ENCODE measurements around the gene CTNNA2. TPM values are rescaled to one million over a fixed set of nuclear protein-coding genes. Genes with fewer than 3 reads are reported as not detected.

CTNNA2 gene
- total RNA-seq, 5 donors from 2014 or later (not counting 1 experiment from before 2014, with no cell fraction given): not detected

DNA sequence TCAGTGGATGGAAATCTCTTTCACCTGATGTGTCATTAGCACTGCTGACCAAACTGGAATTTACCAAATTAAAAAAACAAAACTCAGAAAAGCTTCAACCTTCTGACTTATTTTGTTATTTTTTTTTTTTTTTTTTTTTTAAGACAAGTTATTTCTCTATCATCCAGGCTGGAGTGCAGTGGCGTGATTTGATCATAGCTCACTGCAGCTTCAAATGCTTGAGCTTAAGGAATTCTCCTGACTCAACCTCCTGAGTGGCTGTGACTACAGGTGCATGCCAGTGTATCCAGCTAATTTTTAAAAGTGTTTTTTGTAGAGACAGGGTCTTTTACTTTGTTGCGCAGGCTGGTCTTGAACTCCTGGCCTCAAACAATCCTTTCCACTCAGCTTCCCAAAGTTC lies 636.1 kb downstream of the CTNNA2 start:
- Mint-ChIP-seq H3K27me3 (no peaks in the 10 kb centered on the region), H3K4me3 (no peak overlapping the region), H3K9me3 (peaks cover 0 to 5% (median 5%) of the 10 kb centered on the region in 3 donors), H3K36me3 (no peaks in the 10 kb centered on the region), H3K4me1 (no peaks in the 10 kb centered on the region), H3K27ac (no peak overlapping the region)
- Histone ChIP-seq H3K36me3 (ENCODE audit: control insufficient read depth in 2 of 2, extremely low read depth in 1 of 2, insufficient read depth in 1 of 2, low read length in 1 of 2) (no peaks in the 10 kb centered on the region), H3K27me3 (replicated peaks in 1 of 2; ENCODE audit: control insufficient read depth in 2 of 2, extremely low read depth in 1 of 2, insufficient read depth in 2 of 2, low read length in 1 of 2) (no peaks in the 10 kb centered on the region), H3K27ac (ENCODE audit: low read length) (no peak overlapping the region), H3K4me1 (ENCODE audit: control insufficient read depth in 1 of 2, extremely low read depth in 1 of 2, insufficient read depth in 2 of 2, low read length in 2 of 2) (no peaks in the 10 kb centered on the region), H3K4me3 (ENCODE audit: control insufficient read depth in 1 of 2, extremely low read depth in 1 of 2, low read length in 1 of 2) (no peak overlapping the region), H3K9me3 (no peaks in the 10 kb centered on the region)
- DNase-seq: no peak
- WGBS (ENCODE audit: insufficient coverage): no CpG with 5 or more reads among the region's 2 CpGs
- no peak for ATAC-seq (replicated peaks in 1 of 4)
- POLR2A ChIA-PET: no interaction called here
- CTCF ChIA-PET: no interaction called here

DNA sequence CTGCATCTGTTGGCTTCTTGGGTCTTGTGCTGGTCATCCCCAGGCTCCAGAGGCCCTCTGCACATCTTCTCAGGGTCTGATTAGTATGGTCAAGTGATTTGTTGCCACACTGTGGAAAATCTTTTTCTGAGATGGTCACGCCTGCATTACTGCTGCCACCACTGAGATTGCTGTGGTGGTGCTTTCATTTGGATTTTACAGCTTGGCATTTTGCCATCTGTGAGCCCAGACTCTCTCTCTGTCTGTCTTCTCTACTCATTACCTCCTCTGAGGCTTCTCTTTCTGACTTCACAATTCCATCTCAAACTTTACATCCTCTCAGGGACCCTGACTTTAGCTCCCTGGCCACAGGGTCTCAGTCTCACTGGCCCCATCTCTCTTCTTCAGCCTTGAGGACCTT lies 637.1 kb downstream of the CTNNA2 start:
- no peak overlapping the region for H3K4me3 Mint-ChIP-seq
- no peaks in the 10 kb centered on the region for H3K27me3 Mint-ChIP-seq
- POLR2A ChIA-PET: no interaction called here
- H3K36me3 ChIP-seq (ENCODE audit: control insufficient read depth in 2 of 2, extremely low read depth in 1 of 2, insufficient read depth in 1 of 2, low read length in 1 of 2): no peaks in the 10 kb centered on the region
- no peaks in the 10 kb centered on the region for H3K36me3 Mint-ChIP-seq
- no CpG with 5 or more reads among the region's 1 CpG for WGBS (ENCODE audit: insufficient coverage)
- no peaks in the 10 kb centered on the region for H3K9me3 ChIP-seq
- DNase-seq (no peak), ATAC-seq (replicated peaks in 1 of 4) (no peak)
- no peaks in the 10 kb centered on the region for H3K4me1 ChIP-seq (ENCODE audit: control insufficient read depth in 1 of 2, extremely low read depth in 1 of 2, insufficient read depth in 2 of 2, low read length in 2 of 2)
- CTCF ChIA-PET: no interaction called here
- no peak overlapping the region for H3K27ac ChIP-seq (ENCODE audit: low read length)
- H3K27me3 ChIP-seq (replicated peaks in 1 of 2; ENCODE audit: control insufficient read depth in 2 of 2, extremely low read depth in 1 of 2, insufficient read depth in 2 of 2, low read length in 1 of 2): no peaks in the 10 kb centered on the region
- H3K27ac Mint-ChIP-seq: no peak overlapping the region
- no peaks in the 10 kb centered on the region for H3K4me1 Mint-ChIP-seq
- H3K9me3 Mint-ChIP-seq: peaks cover 0 to 5% (median 5%) of the 10 kb centered on the region in 3 donors
- no peak overlapping the region for H3K4me3 ChIP-seq (ENCODE audit: control insufficient read depth in 1 of 2, extremely low read depth in 1 of 2, low read length in 1 of 2)

DNA sequence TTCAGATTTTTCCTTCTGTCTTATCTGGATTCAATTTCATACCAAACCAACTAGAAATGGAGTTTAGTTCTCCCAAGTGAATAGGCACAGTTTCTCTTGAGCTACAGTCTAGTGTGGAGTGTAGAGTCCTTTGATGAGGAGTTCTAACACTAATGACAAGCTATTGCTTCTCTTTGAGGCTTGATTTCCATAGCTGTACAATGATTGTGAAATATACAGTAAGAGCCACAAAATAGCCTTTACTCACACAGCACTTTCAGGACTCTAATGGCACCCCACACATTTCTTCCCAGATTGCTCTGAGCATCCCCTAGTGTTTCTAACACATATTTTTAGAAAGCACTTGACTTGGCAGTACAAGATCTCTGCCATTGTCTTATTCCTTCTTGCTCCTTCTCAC lies 638.4 kb downstream of the CTNNA2 start:
- ChIA-PET CTCF (no interaction called here), POLR2A (no interaction called here)
- Mint-ChIP-seq H3K36me3 (no peaks in the 10 kb centered on the region), H3K4me3 (no peak overlapping the region), H3K27me3 (no peaks in the 10 kb centered on the region), H3K9me3 (peaks cover 2 to 8% (median 4%) of the 10 kb centered on the region in 3 donors), H3K27ac (no peak overlapping the region), H3K4me1 (no peaks in the 10 kb centered on the region)
- Histone ChIP-seq H3K27me3 (replicated peaks in 1 of 2; ENCODE audit: control insufficient read depth in 2 of 2, extremely low read depth in 1 of 2, insufficient read depth in 2 of 2, low read length in 1 of 2) (no peaks in the 10 kb centered on the region), H3K4me3 (ENCODE audit: control insufficient read depth in 1 of 2, extremely low read depth in 1 of 2, low read length in 1 of 2) (no peak overlapping the region), H3K4me1 (ENCODE audit: control insufficient read depth in 1 of 2, extremely low read depth in 1 of 2, insufficient read depth in 2 of 2, low read length in 2 of 2) (no peaks in the 10 kb centered on the region), H3K9me3 (no peaks in the 10 kb centered on the region), H3K36me3 (ENCODE audit: control insufficient read depth in 2 of 2, extremely low read depth in 1 of 2, insufficient read depth in 1 of 2, low read length in 1 of 2) (no peaks in the 10 kb centered on the region), H3K27ac (ENCODE audit: low read length) (no peak overlapping the region)
- ATAC-seq (replicated peaks in 1 of 4) (no peak), DNase-seq (no peak)

DNA sequence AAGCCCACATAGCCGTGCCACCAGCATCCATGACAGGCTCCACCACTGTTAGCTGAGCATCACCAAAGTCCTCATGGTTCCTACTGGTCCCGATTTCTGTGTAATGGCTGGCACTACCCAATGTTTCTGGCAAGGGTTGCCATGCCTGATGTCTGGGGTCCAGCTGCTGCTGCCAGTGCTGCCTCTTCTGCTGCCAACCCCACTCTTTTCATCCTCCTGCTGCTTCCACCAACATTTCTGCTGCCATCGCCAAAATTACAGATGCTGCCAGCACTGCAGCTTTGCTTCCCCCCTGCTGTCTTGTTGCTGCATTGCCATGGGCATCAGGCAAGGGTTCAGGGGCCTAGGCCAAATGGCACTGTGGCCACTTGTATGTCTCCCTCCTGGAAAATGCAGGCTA lies 638.8 kb downstream of the CTNNA2 start:
- POLR2A ChIA-PET: no interaction called here
- Mint-ChIP-seq H3K27me3 (no peaks in the 10 kb centered on the region), H3K9me3 (peaks cover 0 to 8% (median 4%) of the 10 kb centered on the region in 3 donors), H3K27ac (no peak overlapping the region), H3K36me3 (no peaks in the 10 kb centered on the region), H3K4me1 (no peaks in the 10 kb centered on the region), H3K4me3 (no peak overlapping the region)
- Histone ChIP-seq H3K4me3 (ENCODE audit: control insufficient read depth in 1 of 2, extremely low read depth in 1 of 2, low read length in 1 of 2) (no peak overlapping the region), H3K9me3 (no peaks in the 10 kb centered on the region), H3K27ac (ENCODE audit: low read length) (no peak overlapping the region), H3K4me1 (ENCODE audit: control insufficient read depth in 1 of 2, extremely low read depth in 1 of 2, insufficient read depth in 2 of 2, low read length in 2 of 2) (no peaks in the 10 kb centered on the region), H3K36me3 (ENCODE audit: control insufficient read depth in 2 of 2, extremely low read depth in 1 of 2, insufficient read depth in 1 of 2, low read length in 1 of 2) (no peaks in the 10 kb centered on the region), H3K27me3 (replicated peaks in 1 of 2; ENCODE audit: control insufficient read depth in 2 of 2, extremely low read depth in 1 of 2, insufficient read depth in 2 of 2, low read length in 1 of 2) (no peaks in the 10 kb centered on the region)
- DNase-seq (no peak), ATAC-seq (replicated peaks in 1 of 4) (no peak)
- 89% methylated on average over 3 of the region's 3 CpGs for WGBS (ENCODE audit: insufficient coverage)
- CTCF ChIA-PET: no interaction called here

DNA sequence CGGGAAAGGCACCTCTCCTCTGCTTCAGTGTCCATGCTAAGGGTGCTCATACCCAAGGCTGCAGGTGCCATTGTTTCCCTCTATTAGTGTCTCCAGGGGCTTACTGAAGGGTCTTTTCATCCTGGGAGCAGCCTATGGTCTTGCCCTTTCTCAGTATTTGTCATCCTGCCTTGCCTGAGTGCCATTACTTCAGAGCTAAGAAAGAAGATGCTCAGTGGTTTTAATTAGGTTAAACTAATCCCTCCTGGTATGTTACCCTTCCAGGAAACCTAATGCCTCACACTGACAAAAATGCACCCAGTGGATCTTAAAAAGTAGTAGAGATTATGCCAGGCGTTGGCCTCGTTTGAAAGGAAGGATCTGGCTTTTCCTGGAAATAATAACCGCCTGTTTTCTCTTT lies 640.3 kb downstream of the CTNNA2 start:
- Histone ChIP-seq H3K4me3 (ENCODE audit: control insufficient read depth in 1 of 2, extremely low read depth in 1 of 2, low read length in 1 of 2) (no peak overlapping the region), H3K4me1 (ENCODE audit: control insufficient read depth in 1 of 2, extremely low read depth in 1 of 2, insufficient read depth in 2 of 2, low read length in 2 of 2) (no peaks in the 10 kb centered on the region), H3K27ac (ENCODE audit: low read length) (no peak overlapping the region), H3K27me3 (replicated peaks in 1 of 2; ENCODE audit: control insufficient read depth in 2 of 2, extremely low read depth in 1 of 2, insufficient read depth in 2 of 2, low read length in 1 of 2) (no peaks in the 10 kb centered on the region), H3K9me3 (no peaks in the 10 kb centered on the region), H3K36me3 (ENCODE audit: control insufficient read depth in 2 of 2, extremely low read depth in 1 of 2, insufficient read depth in 1 of 2, low read length in 1 of 2) (no peaks in the 10 kb centered on the region)
- Mint-ChIP-seq H3K36me3 (no peaks in the 10 kb centered on the region), H3K27me3 (no peaks in the 10 kb centered on the region), H3K4me3 (no peak overlapping the region), H3K9me3 (peaks cover 2 to 11% (median 8%) of the 10 kb centered on the region in 3 donors), H3K27ac (no peak overlapping the region), H3K4me1 (no peaks in the 10 kb centered on the region)
- no peak for DNase-seq
- ChIA-PET POLR2A (no interaction called here), CTCF (interaction anchor here in 1 of 2 donors (0.5 kb wide), 1 partner anchor 737 kb away, joined by 4 read pairs; no protein-coding TSS in a partner anchor)
- WGBS (ENCODE audit: insufficient coverage): 86% methylated on average over 1 of the region's 4 CpGs
- ATAC-seq (replicated peaks in 1 of 4): no peak

DNA sequence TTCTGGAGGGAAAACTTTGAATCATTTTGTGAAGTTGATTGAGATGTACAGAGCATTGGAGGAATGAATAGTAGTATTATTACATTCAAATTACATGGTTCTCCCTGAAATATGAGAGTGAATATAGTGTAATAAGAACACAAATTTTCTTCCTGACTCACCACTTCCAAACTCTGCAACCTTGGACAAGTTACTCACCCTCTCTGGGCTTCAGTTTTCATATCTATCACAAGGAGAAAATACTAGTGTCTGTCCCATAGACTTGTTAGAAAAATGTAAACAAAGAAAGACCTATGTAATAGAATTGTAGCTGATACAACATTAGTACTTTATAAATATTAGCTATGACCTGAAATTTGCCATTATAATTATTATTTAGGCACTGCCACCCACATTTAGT lies 640.9 kb downstream of the CTNNA2 start:
- ATAC-seq (replicated peaks in 1 of 4): no peak
- H3K4me1 Mint-ChIP-seq: no peaks in the 10 kb centered on the region
- H3K36me3 Mint-ChIP-seq: no peaks in the 10 kb centered on the region
- H3K27me3 Mint-ChIP-seq: no peaks in the 10 kb centered on the region
- Histone ChIP-seq H3K27ac (ENCODE audit: low read length) (no peak overlapping the region), H3K4me1 (ENCODE audit: control insufficient read depth in 1 of 2, extremely low read depth in 1 of 2, insufficient read depth in 2 of 2, low read length in 2 of 2) (no peaks in the 10 kb centered on the region), H3K9me3 (no peaks in the 10 kb centered on the region), H3K4me3 (ENCODE audit: control insufficient read depth in 1 of 2, extremely low read depth in 1 of 2, low read length in 1 of 2) (no peak overlapping the region), H3K27me3 (replicated peaks in 1 of 2; ENCODE audit: control insufficient read depth in 2 of 2, extremely low read depth in 1 of 2, insufficient read depth in 2 of 2, low read length in 1 of 2) (no peaks in the 10 kb centered on the region), H3K36me3 (ENCODE audit: control insufficient read depth in 2 of 2, extremely low read depth in 1 of 2, insufficient read depth in 1 of 2, low read length in 1 of 2) (no peaks in the 10 kb centered on the region)
- H3K27ac Mint-ChIP-seq: no peak overlapping the region
- DNase-seq: no peak
- ChIA-PET POLR2A (no interaction called here), CTCF (no interaction called here)
- H3K9me3 Mint-ChIP-seq: peaks cover 2 to 15% (median 8%) of the 10 kb centered on the region in 3 donors
- no peak overlapping the region for H3K4me3 Mint-ChIP-seq

DNA sequence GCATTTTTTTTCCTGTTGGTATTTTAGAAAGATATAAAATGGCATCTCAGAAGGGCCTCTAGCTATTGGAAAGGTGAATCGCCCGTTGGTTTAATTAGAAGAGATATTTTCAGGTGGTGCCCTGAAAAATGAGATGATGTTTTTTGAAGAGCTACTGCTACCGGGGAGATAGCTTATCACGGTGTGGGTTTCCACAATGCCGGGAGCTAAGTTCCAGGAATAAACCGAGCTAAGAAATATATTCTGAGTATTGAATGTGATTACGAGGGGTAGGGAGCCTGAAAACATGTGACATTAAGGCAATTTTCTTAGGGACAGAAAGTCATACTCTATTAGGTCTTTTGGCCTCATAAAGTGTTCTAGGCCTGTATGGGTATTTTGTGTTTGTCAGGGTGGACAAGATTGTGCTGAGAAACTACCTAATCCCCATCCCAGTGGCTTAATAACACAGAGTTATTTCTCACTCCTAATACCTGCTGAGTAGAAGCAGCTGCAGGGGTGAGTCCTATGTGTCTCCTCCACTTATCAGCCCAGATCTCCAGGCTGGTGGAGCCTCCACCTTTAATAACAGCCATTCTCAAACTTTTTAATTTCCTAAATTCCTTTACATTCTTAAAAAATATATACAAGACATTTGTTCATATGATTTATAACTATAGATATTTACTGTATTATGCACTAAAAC lies 641.5 kb downstream of the CTNNA2 start:
- DNase-seq: no peak
- ChIA-PET POLR2A (no interaction called here), CTCF (no interaction called here)
- H3K36me3 Mint-ChIP-seq: no peaks in the 10 kb centered on the region
- H3K9me3 ChIP-seq: no peaks in the 10 kb centered on the region
- H3K4me3 ChIP-seq (ENCODE audit: control insufficient read depth in 1 of 2, extremely low read depth in 1 of 2, low read length in 1 of 2): no peak overlapping the region
- H3K9me3 Mint-ChIP-seq: peaks cover 4 to 15% (median 8%) of the 10 kb centered on the region in 3 donors
- no peaks in the 10 kb centered on the region for H3K36me3 ChIP-seq (ENCODE audit: control insufficient read depth in 2 of 2, extremely low read depth in 1 of 2, insufficient read depth in 1 of 2, low read length in 1 of 2)
- H3K27ac ChIP-seq (ENCODE audit: low read length): no peak overlapping the region
- no peaks in the 10 kb centered on the region for H3K4me1 Mint-ChIP-seq
- H3K4me3 Mint-ChIP-seq: no peak overlapping the region
- H3K27me3 Mint-ChIP-seq: no peaks in the 10 kb centered on the region
- H3K27ac Mint-ChIP-seq: no peak overlapping the region
- 92% methylated on average over 7 of the region's 7 CpGs for WGBS (ENCODE audit: insufficient coverage)
- H3K4me1 ChIP-seq (ENCODE audit: control insufficient read depth in 1 of 2, extremely low read depth in 1 of 2, insufficient read depth in 2 of 2, low read length in 2 of 2): no peaks in the 10 kb centered on the region
- ATAC-seq (replicated peaks in 1 of 4): no peak
- no peaks in the 10 kb centered on the region for H3K27me3 ChIP-seq (replicated peaks in 1 of 2; ENCODE audit: control insufficient read depth in 2 of 2, extremely low read depth in 1 of 2, insufficient read depth in 2 of 2, low read length in 1 of 2)
